Occipital lobe (tissue), 2 donors: Measurements from ENCODE around the gene INF2. TPM values are rescaled to one million over a fixed set of nuclear protein-coding genes. Genes with fewer than 3 reads are reported as not detected.
"Not testable (repeated sequence)": the region's sequence is repeated elsewhere in the genome, so short reads cannot be mapped to it uniquely, and the experiment has no call there.

ENCODE experiments used
- DNase-seq: peaks from one replicate; lab custom pipeline; 2025; lab: John Stamatoyannopoulos, UW
- total RNA-seq: library from RNA; depleted of rRNA; stranded (reverse); fragments of >200 nt; gene quantifications from one replicate; pipeline ENCODE4 v1.2.3, GENCODE V29; 2014

Gene INF2
- total RNA-seq, 1 donor from 2014 or later = 8.4 TPM

DNA sequence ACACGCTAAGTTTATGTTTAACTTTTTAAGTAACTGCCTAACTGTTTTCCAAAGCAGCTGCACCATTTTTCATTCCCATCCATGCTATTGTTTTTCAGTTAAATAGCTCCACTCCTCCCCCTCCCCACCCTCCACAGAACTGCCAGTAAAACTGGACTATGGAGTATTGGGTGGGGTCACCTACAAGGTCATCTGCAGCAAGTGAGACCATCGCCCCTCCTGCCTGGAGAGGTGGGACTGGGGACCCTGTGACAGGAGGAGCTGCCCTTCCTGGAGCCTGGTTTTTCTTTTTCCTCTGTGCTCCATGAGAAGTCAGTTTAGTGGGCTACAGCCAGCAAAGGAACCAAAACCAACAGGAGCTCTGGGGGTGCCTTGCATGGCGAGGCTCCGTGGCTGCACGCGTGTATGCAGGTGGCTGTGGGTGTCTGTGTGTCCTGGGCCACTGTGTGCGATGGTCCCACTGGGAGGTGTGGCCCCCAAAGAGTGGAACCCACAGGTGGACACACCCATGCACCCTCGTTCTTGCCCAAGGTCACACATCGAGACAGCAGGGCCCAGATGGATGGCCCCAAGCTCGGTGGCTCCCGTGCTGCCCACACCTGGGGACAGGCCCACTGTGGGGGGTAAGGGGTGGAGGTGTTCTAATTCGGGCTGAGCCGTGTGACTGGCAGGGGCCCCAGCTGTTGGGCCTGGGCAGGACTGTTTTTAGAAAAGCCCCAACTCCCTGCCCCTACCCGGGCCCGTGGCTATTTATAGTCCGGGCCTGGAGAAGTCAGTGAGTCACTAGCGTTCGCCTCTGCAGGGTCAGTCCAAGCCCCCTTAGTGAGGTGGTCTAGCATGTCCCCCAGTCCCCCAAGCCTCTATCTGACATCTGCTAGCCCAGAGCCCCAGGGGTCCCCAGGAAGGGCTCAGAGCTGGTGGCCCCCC, 32.4 kb downstream of the INF2 start:
- DNase-seq = no peak

DNA sequence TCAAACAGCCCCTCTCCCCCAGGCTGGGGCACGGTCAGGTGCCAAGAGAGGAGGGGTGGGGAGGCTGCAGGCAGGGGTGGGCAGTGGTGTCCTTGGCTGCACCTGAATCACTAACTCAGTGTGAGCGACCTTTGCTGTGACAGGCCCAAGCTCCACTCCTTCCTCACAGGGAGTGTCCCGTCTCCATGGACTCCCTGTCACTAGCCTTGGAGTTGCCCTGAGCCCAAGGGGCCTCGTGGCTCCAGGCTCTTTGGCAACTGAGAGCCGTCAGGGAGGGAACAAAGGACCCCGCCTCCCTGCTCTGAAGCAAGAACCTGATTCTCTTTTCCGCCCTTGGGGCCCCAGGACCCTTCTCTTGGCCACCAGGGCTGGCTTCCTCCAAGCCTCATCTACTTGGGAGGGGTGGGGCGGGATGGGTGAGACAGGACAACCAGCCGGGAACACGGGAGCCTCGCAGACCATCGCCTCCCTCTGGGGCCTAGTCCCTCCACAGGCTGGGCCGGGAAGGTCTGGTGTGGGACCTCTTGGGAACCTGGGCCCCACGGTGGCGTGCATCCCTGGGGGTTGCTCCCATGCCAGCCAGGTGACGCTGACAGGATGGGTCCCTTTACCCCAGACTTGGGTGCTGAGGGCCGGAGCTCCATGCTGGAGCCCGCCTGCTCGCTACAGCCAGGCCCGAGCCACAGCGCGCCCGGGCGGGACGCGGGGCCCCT, 33.7 kb downstream of the INF2 start:
- no peak for DNase-seq

- DNase-seq = no peak
Measured at GRCh38 chr14:104723651-104724406, 34.4 kb downstream of the INF2 start, which contains the start of gene ADSS1. Gene ADSS1 (plus strand): TSS chr14:104724229. CDS start chr14:104724271, 42 bp downstream.

GRCh38 chr14:104724407-104724980, 35.1 kb downstream of the INF2 start:
- no peak for DNase-seq

DNA sequence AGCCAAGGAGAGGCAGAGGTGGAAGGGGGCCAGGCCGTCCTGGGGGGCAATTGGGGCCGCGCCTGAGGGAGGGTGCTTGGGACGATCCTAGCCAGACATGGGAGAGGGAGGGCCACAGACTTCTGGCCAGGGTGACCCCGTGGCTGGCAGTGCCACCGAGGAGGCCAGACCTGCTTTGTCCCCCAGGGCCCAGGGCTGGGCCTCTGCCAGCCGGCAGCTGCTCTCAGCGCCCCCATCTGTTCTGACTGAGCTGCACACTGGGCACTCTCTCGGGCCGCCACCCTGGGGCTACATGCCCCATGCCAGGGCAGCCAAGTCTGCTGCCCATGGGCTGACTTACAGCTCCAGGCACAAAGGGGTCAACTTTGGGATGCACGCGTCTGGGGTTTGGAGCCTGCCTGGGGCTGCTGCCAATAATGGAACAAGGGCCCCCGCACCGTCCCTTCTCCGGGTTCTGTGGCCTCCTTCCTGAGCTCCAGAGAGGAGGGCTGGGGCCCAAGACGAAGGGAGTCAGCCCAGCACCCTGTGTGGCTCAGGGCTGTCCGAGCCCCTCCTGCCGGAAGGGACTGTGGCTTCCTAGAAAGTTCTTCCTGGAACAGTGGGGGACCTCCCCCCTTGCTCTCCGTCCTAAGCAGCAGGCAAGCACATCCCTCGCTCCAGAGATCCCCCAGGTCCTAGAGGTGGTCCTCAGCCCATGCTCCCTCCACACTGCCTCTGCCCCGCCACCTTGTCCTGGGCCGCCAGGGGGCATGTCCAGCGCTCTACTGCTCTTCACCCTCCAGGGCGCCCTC, 35.8 kb downstream of the INF2 start:
- no peak for DNase-seq

- no peak for DNase-seq
Measured at GRCh38 chr14:104725772-104726548, 36.5 kb downstream of the INF2 start.

GRCh38 chr14:104726600-104727451, 37.4 kb downstream of the INF2 start:
- no peak for DNase-seq

DNA sequence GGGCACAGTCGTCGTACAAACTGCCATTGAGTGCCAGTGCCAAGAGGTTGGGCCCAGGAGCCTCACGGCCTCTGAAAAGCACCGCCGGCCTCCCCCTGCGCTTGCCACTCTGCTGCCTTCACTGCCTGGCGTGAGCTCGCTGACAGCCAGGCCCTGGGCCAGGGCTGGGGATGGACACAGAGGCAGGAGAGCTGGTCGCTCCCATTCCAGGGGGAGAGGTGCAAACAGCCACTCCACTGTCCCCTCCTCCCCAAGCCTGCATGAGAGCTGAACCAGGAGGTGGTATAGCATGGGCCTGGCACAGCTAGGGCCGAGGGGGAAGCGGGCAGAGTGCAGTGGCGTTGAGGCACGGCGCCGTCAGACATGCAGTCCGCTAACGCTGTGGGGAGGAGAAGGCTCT, 39.2 kb downstream of the INF2 start:
- DNase-seq = no peak

- not testable (repeated sequence) for DNase-seq
Measured at GRCh38 chr14:104729176-104729834, 39.9 kb downstream of the INF2 start.

GRCh38 chr14:104729835-104730181, 40.4 kb downstream of the INF2 start:
- no peak for DNase-seq

DNA sequence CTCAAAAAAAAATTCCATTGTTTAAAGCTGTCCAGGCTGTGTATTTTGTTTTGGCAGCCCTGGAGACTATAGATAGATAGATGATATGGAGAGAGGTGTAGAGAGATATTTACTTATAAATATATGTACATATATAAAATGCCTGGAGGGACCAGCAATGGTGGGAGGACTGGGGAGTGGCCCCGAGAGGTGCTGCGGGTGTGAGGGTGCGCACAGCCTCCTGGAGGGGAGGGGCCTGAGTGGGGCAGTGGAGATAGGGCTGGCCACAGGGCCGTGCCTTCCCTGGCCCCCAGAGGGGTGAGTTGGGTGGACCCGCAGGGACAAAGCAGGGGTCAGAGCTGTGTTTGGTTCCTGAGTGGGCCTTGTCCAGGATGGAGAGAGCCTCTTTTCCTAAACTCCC, 41.1 kb downstream of the INF2 start:
- DNase-seq = no peak

GRCh38 chr14:104731320-104732294, 42.2 kb downstream of the INF2 start:
- no peak for DNase-seq

GRCh38 chr14:104732355-104732804, 43.0 kb downstream of the INF2 start:
- no peak for DNase-seq

- no peak for DNase-seq
Measured at GRCh38 chr14:104732931-104733681, 43.7 kb downstream of the INF2 start.

- no peak for DNase-seq
Measured at GRCh38 chr14:104734051-104734587, 44.7 kb downstream of the INF2 start.

GRCh38 chr14:104734601-104734990, 45.2 kb downstream of the INF2 start:
- DNase-seq = no peak
